ENCODE results near the gene ZNF232.
"Not testable (repeated sequence)": the region's sequence is repeated elsewhere in the genome, so short reads cannot be mapped to it uniquely, and the experiment has no call there.

Gene ZNF232

GRCh38 chr17:5096731-5097100 lies 15.0 kb downstream of the ZNF232 start:
- DNase-seq, result no peak

DNA sequence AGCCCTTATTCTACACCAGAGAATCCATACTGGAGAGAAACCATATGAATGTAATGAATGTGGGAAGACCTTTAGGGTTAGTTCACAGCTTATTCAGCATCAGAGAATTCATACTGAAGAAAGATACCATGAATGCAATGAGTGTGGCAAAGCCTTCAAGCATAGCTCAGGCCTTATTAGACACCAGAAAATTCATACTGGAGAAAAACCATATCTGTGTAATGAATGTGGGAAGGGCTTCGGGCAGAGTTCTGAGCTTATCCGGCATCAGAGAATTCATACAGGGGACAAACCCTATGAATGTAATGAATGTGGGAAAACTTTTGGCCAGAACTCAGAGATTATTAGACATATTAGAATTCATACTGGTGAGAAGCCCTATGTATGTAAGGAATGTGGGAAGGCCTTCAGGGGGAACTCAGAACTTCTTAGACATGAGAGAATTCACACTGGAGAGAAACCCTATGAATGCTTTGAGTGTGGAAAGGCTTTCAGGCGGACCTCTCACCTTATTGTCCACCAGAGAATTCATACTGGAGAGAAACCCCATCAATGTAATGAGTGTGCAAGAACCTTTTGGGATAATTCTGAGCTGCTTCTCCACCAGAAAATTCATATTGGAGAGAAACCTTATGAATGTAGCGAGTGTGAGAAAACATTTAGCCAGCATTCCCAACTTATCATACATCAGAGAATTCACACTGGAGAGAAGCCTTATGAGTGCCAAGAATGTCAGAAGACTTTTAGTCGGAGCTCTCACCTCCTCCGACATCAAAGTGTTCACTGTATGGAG lies 19.3 kb downstream of the ZNF232 start:
- no peak for DNase-seq

DNA sequence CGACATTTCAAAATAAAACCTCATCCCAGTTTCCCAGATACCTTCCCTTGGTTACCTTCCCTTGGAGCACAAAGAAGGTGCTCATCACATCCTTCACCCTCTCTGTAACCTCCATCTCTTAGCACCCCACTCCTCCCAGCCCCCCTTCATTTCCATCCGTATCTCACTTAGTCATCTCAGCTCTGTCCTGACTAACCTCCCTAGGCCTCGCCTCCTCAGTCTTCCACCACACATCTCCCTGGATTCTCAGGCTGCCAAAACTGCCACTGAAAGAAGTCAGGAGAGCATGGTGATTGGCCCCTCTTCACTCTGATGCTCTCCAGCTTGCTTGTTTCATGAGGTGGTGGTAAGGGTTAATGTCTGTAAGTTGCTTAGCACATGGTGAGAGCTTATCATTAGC lies 31.1 kb downstream of the ZNF232 start:
- DNase-seq, result no peak

- DNase-seq, result peak; percentile 70
These were observed 33.3 kb downstream of the ZNF232 start, which contains the start of gene ZFP3 for GRCh38 chr17:5078106-5079028. Gene ZFP3, plus strand, starts transcription at chr17:5078467. Its CDS starts 13,038 bp downstream, at chr17:5091505.

GRCh38 chr17:5077781-5078105 lies 33.9 kb downstream of the ZNF232 start:
- DNase-seq, result no peak

GRCh38 chr17:5077275-5077674 lies 34.4 kb downstream of the ZNF232 start:
- not testable (repeated sequence) for DNase-seq

DNA sequence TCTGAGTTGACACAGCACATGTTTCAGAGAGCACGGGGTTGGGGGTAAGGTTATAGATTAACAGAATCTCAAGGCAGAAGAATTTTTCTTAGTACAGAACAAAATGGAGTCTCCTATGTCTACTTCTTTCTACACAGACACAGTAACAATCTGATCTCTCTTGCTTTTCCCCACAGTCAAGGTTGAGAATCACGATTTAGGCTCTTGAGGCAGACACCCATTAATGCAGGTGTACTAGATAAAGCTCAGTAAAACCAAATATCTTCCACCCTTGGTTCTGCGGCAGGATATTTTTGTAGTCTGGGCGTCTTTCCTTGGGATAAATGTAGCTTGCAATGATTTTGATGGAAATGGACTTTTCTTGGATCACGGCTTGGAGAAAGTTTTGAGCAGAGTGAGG lies 36.2 kb downstream of the ZNF232 start:
- DNase-seq, result not testable (repeated sequence)

GRCh38 chr17:5069724-5070123 lies 42.0 kb downstream of the ZNF232 start:
- DNase-seq, result no peak

GRCh38 chr17:5068236-5068635 lies 43.4 kb downstream of the ZNF232 start:
- DNase-seq, result no peak

GRCh38 chr17:5065227-5065744 lies 46.4 kb downstream of the ZNF232 start:
- DNase-seq, result no peak
